Activated CD4-positive, alpha-beta T cell treated with anti-CD3 and anti-CD28 coated beads, Interleukin-2, amount 10 ng/mL, durations not matched to agents 7 days and 5 days (primary cell): ENCODE results near the gene KRT32. TPM values are rescaled to one million over a fixed set of nuclear protein-coding genes. Genes with fewer than 3 reads are reported as not detected.
"Not testable (repeated sequence)": the region's sequence is repeated elsewhere in the genome, so short reads cannot be mapped to it uniquely, and the experiment has no call there.

Source experiments
- CTCF ChIA-PET: fragments of 350-600 bp; sonication (Branson Sonifier 250); formaldehyde crosslinking; loops from one replicate; lab custom pipeline; 2021; ENCODE audit warnings: antibody characterized with exemption; lab: Charles Lee
- POLR2A ChIA-PET: fragments of 350-600 bp; sonication (Branson Sonifier 250); formaldehyde crosslinking; loops from one replicate; lab custom pipeline; 2021; ENCODE audit warnings: antibody characterized with exemption; lab: Charles Lee
- DNase-seq: peaks from one replicate; pipeline ENCODE4 v3.0.0-alpha.2; 2020
- H3K27ac Mint-ChIP-seq: one replicate; pipeline ENCODE4 v1.8.0; 2021; ENCODE audit warnings: mild to moderate bottlenecking, moderate library complexity, mixed read lengths
- H3K27me3 Mint-ChIP-seq: one replicate; pipeline ENCODE4 v1.8.0; 2021; ENCODE audit warnings: mixed read lengths
- H3K36me3 Mint-ChIP-seq: one replicate; pipeline ENCODE4 v1.8.0; 2021; ENCODE audit warnings: low read depth, mixed read lengths
- H3K4me1 Mint-ChIP-seq: one replicate; pipeline ENCODE4 v1.8.0; 2021; ENCODE audit warnings: mixed read lengths
- H3K4me3 Mint-ChIP-seq: one replicate; pipeline ENCODE4 v1.8.0; 2021; ENCODE audit warnings: mild to moderate bottlenecking, moderate library complexity, mixed read lengths
- H3K9me3 Mint-ChIP-seq: one replicate; pipeline ENCODE4 v1.8.0; 2021; ENCODE audit warnings: mixed read lengths
- total RNA-seq, 2 experiments: library from RNA; stranded (reverse); gene quantifications; one replicate each; pipeline ENCODE4 v1.2.3, GENCODE V29; 2021

KRT32 gene
- total RNA-seq, 2 experiments from 2014 or later = not detected

GRCh38 chr17:41433586-41433985 is 33.6 kb downstream of the KRT32 start:
- H3K4me3 Mint-ChIP-seq = no peak overlapping the region
- peaks cover 5% of the 10 kb centered on the region for H3K27me3 Mint-ChIP-seq
- CTCF ChIA-PET = no interaction called here
- POLR2A ChIA-PET = no interaction called here
- DNase-seq = no peak
- no peak overlapping the region for H3K27ac Mint-ChIP-seq
- H3K9me3 Mint-ChIP-seq = no peaks in the 10 kb centered on the region
- H3K4me1 Mint-ChIP-seq = no peaks in the 10 kb centered on the region
- H3K36me3 Mint-ChIP-seq = no peaks in the 10 kb centered on the region

DNA sequence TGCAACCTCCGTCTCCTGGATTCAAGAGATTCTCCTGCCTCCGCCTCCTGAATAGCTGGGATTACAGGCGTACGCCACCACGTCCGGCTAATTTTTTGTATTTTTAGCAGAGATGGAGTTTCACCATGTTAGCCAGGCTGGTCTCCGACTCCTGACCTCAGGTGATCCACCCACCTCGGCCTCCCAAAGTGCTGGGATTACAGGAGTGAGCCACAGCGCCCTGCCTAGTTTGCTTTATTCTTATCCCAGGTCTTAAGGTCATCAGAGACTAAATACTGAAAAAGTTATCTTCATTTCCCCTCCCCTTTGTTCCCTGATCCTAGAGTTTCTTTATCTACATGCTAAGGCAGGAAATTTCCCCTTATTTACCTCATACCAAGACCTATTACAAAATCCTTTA is 36.8 kb downstream of the KRT32 start:
- DNase-seq, H3K4me3 Mint-ChIP-seq, H3K27ac Mint-ChIP-seq, H3K9me3 Mint-ChIP-seq, H3K4me1 Mint-ChIP-seq, H3K36me3 Mint-ChIP-seq, H3K27me3 Mint-ChIP-seq, POLR2A ChIA-PET: not testable (repeated sequence)
- CTCF ChIA-PET = interaction anchor here (0.7 to 1.7 kb wide), 2 partner anchors 72 to 211 kb away, joined by 3 read pairs; no protein-coding TSS in a partner anchor

DNA sequence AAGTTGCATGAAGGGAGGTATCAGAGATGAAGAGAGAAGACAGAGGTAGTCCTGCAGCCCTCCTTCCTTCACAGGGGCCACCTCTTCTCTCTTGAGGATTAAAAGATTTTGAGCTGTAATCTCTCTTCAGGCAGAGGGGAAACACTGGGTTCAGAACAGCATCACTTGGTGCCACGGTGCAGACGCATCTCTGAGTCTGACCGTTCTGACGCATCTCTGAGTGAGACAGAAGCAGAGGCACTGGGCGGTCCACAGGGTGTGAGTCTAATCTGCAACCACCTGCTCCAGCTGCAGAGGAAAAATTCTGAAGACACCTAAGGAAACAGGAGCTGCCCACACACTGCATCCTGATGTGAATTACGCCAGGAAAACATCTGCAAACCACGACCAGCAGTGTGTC is 37.5 kb downstream of the KRT32 start:
- H3K27ac Mint-ChIP-seq = no peak overlapping the region

DNA sequence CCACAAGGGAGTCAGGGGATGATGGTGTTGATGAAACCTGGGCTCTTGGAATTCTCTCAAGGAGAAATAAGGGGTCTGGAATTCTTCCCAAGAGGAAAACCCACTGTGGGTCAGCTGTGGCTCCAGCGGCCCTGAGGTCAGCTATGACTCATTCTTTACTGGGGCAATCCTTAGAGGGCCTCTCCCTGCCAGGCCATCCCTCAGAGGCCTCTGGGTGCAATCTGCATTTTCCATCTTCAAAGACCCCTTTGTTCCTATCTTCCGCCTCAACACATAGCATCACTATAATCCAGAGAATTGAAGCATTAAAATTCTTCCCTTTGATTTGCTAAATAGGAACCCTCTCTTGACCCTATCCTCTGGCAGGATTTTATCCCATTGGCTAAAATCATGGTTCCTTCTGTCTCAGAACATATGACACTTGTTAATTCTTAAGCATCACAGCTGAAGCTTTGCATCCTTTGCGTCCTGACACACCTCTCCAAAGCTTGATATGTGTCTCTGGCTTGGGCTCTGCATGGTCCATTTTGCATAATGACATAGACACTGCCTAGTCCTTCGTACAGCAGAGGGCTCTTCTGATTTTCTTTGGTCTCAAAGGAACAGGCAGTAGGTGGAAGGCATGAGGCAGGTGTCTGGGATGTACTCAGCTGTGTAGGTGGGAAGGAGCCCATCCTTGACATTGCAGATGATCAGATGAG is 38.4 kb downstream of the KRT32 start:
- no peaks in the 10 kb centered on the region for H3K36me3 Mint-ChIP-seq
- no peak overlapping the region for H3K27ac Mint-ChIP-seq

More for the DNA sequence above, 37.5 kb downstream of the KRT32 start:
- Mint-ChIP-seq H3K4me1 (no peaks in the 10 kb centered on the region), H3K27me3 (peaks cover 5% of the 10 kb centered on the region), H3K36me3 (no peaks in the 10 kb centered on the region), H3K4me3 (no peak overlapping the region), H3K9me3 (no peaks in the 10 kb centered on the region)
- ChIA-PET POLR2A (no interaction called here), CTCF (interaction anchor here (1.7 kb wide), 1 partner anchor 73 kb away, joined by 3 read pairs; no protein-coding TSS in a partner anchor)
- no peak for DNase-seq

DNA sequence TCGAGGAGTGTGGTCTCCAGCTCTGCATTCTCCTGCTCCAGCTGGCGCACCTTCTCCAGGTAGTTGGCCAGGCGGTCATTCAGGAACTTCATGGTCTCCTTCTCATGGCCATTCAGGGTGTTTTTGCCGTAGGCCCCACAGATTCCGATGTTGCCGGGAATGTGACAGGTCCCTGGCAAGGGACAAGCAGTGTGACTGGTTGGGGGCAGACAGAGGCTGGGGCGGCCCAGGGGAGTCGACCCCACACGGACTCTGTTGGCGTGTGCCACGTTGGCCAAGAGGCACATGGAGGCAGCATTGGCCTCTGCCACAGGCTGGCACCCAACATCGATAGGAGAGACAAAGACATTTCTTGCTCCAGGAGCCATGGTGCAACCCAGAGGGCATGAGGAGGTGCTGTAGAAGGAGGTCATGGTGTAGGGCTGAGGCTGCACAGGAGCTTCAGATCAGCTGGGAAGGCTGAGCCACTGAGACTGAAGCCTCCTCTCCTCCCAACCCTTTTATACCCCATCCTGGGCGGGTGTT is 43.0 kb downstream of the KRT32 start, which contains the start of gene KRT37:
Gene KRT37 (minus strand): TSS at position 475 of the 525 bp plus-strand sequence. CDS start 62 bp downstream, at position 413.
- ChIA-PET CTCF (no interaction called here), POLR2A (no interaction called here)
- Mint-ChIP-seq H3K9me3 (no peaks in the 10 kb centered on the region), H3K27me3 (peaks cover 1% of the 10 kb centered on the region), H3K4me3 (no peak within 1 kb of the TSS), H3K36me3 (no peaks in the 10 kb centered on the region), H3K27ac (no peak within 1 kb of the TSS), H3K4me1 (no peaks in the 10 kb centered on the region)
- no peak for DNase-seq

More for the DNA sequence above, 38.4 kb downstream of the KRT32 start:
- Mint-ChIP-seq H3K27me3 (peaks cover 5% of the 10 kb centered on the region), H3K4me1 (no peaks in the 10 kb centered on the region), H3K4me3 (no peak overlapping the region), H3K9me3 (no peaks in the 10 kb centered on the region)
- POLR2A ChIA-PET = no interaction called here
- DNase-seq = no peak
- CTCF ChIA-PET = no interaction called here

- H3K36me3 Mint-ChIP-seq, POLR2A ChIA-PET, H3K27me3 Mint-ChIP-seq, H3K27ac Mint-ChIP-seq, DNase-seq, H3K4me3 Mint-ChIP-seq, H3K9me3 Mint-ChIP-seq, H3K4me1 Mint-ChIP-seq: not testable (repeated sequence)
- CTCF ChIA-PET = interaction anchor here (1.0 kb wide), 1 partner anchor 240 kb away, joined by 3 read pairs; no protein-coding TSS in a partner anchor
Observed at GRCh38 chr17:41422586-41422985, 44.6 kb downstream of the KRT32 start.

DNA sequence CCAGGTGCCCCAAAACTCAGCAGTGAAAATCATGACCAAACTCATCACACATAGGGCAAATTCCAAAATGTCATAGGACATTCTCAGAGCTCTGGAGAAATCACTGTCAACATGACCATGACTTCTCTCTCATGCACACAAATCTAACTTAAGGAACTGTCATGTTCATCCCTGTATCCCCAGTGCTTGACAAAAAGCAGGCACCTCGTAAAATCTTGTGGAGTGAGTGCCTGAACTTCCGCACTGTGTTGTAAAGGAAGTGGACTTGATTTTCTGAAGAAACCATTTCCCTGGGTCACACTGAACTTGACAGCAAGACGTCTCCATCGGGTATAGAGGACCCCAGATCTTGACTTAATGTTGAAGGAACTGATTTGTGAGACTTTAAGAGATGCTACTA is 45.6 kb downstream of the KRT32 start:
- ChIA-PET POLR2A (no interaction called here), CTCF (interaction anchor here (1.0 kb wide), 1 partner anchor 241 kb away, joined by 3 read pairs; no protein-coding TSS in a partner anchor)
- H3K27me3 Mint-ChIP-seq = peaks cover 1% of the 10 kb centered on the region
- no peaks in the 10 kb centered on the region for H3K36me3 Mint-ChIP-seq
- H3K4me3 Mint-ChIP-seq = no peak overlapping the region
- no peak overlapping the region for H3K27ac Mint-ChIP-seq
- DNase-seq = no peak
- no peaks in the 10 kb centered on the region for H3K9me3 Mint-ChIP-seq
- H3K4me1 Mint-ChIP-seq = no peaks in the 10 kb centered on the region

DNA sequence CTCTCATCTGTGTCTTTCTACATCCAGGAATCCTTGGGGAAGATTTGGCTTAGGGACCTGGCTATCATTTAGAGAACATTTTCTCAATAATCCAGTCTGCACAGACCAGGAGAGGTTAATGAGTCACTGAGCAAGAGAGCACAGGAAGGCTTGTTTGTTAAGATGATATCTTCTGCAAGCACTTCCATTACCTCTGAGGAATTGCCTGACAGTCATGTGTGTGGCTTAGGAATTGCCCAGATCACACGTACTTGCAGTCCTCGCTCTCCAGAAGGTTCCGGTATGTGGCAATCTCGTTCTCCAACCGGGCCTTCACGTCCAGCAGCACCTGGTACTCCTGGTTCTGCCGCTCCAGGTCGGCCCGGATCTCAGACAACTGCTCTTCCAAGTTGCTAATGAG is 46.1 kb downstream of the KRT32 start:
- H3K4me3 Mint-ChIP-seq = no peak overlapping the region
- ChIA-PET CTCF (no interaction called here), POLR2A (no interaction called here)
- DNase-seq = no peak
- H3K36me3 Mint-ChIP-seq = no peaks in the 10 kb centered on the region
- no peaks in the 10 kb centered on the region for H3K9me3 Mint-ChIP-seq
- no peaks in the 10 kb centered on the region for H3K4me1 Mint-ChIP-seq
- H3K27me3 Mint-ChIP-seq = peaks cover 1% of the 10 kb centered on the region
- no peak overlapping the region for H3K27ac Mint-ChIP-seq

- peaks cover 1% of the 10 kb centered on the region for H3K27me3 Mint-ChIP-seq
- H3K9me3 Mint-ChIP-seq = no peaks in the 10 kb centered on the region
- CTCF ChIA-PET = no interaction called here
- no peak for DNase-seq
- POLR2A ChIA-PET = no interaction called here
- no peak overlapping the region for H3K4me3 Mint-ChIP-seq
- no peaks in the 10 kb centered on the region for H3K36me3 Mint-ChIP-seq
- no peak overlapping the region for H3K27ac Mint-ChIP-seq
- H3K4me1 Mint-ChIP-seq = no peaks in the 10 kb centered on the region
Observed at GRCh38 chr17:41420134-41420533, 47.1 kb downstream of the KRT32 start.

GRCh38 chr17:41419716-41420115 is 47.5 kb downstream of the KRT32 start:
- Mint-ChIP-seq H3K27ac (no peak overlapping the region), H3K4me1 (no peaks in the 10 kb centered on the region), H3K36me3 (no peaks in the 10 kb centered on the region), H3K4me3 (no peak overlapping the region), H3K27me3 (peaks cover 1% of the 10 kb centered on the region), H3K9me3 (no peaks in the 10 kb centered on the region)
- POLR2A ChIA-PET = no interaction called here
- DNase-seq = no peak
- CTCF ChIA-PET = no interaction called here

DNA sequence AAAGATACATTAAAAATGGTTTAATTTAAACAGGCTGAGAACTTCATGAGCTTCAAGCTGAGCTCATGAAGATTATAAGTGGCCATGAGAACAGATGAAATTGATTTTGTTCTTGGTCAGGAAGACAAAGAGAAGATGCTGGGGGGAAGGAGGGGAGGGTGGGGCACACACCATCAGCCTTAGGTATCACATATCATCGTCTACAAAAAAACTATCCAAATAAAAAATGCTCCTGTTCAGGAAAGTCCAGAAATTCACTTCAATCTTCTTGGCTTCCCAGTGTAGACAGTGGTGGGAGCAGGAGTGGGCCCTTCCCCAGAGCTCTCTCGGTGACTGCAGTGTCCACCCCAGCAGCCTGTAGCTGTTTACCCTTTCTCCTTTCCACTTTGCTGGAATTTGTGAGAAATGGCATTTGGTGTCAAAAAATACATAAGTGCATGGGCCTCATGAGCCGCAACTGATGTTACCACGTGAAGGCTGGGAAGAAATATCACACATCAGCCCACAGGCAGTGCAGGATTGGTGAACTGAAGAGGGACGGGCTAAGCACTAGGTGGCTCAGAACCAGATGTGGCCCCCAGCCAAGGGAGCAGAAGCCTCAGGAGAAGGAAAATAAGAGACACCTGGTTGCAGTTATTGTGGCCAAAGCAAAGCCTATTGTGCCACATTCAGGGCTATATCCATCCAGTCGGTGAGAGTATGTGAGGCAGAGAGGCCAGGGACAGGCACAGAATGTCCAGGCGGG is 48.9 kb downstream of the KRT32 start:
- CTCF ChIA-PET = interaction anchor here (0.8 to 0.9 kb wide), 2 partner anchors 13 to 102 kb away, joined by 3 read pairs; no protein-coding TSS in a partner anchor
- DNase-seq = no peak
- POLR2A ChIA-PET = no interaction called here
- no peaks in the 10 kb centered on the region for H3K4me1 Mint-ChIP-seq
- H3K9me3 Mint-ChIP-seq = no peaks in the 10 kb centered on the region
- no peak overlapping the region for H3K4me3 Mint-ChIP-seq
- H3K27ac Mint-ChIP-seq = no peak overlapping the region
- no peaks in the 10 kb centered on the region for H3K36me3 Mint-ChIP-seq
- peaks cover 1% of the 10 kb centered on the region for H3K27me3 Mint-ChIP-seq

DNA sequence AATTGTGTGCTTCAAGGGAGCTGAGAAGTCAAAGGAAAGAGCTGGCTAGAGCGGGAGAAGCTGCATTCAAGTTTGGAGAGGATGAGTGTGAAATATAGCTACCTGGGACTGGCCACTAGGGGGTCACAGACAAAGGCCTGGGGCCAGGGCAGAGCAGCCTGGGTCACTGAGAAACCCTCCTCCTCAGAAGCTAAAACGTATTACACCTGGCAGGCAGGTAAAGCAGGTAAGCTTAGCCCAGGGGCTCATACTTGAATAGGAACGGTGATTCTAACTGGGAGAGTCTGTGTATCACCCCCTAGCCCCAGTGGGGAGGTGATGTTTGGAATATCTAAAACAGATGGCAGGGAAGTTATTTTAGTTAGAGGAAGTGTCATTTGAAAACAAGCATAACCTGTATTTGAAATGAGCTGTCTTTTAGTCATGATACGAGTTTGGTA is 49.6 kb downstream of the KRT32 start:
- Mint-ChIP-seq H3K36me3 (no peaks in the 10 kb centered on the region), H3K4me1 (no peaks in the 10 kb centered on the region), H3K4me3 (no peak overlapping the region), H3K27ac (no peak overlapping the region), H3K27me3 (peaks cover 1% of the 10 kb centered on the region), H3K9me3 (no peaks in the 10 kb centered on the region)
- CTCF ChIA-PET = interaction anchor here (0.9 to 1.4 kb wide), 2 partner anchors 9 to 103 kb away, joined by 3 read pairs; no protein-coding TSS in a partner anchor
- no peak for DNase-seq
- POLR2A ChIA-PET = no interaction called here

DNA sequence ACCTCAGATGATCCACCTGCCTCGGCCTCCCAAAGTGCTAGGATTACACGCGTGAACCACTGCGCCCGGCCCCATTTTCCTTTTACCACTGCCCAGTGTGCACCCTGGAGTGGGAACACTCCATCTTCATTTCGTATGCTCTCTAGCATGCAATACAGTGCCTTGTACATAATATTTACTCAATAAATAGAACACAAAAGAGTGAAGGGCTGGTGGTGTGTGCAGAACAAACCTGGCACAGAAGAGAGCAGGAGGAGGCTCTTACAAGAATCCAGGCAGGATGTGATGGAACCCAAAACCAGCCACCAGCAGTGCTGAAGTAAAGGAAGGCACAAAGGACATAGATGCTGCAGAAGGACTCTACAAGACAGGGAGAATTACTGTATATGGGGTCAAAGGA is 50.1 kb downstream of the KRT32 start:
- no peak for DNase-seq
- Mint-ChIP-seq H3K27me3 (peaks cover 1% of the 10 kb centered on the region), H3K4me1 (no peaks in the 10 kb centered on the region), H3K27ac (no peak overlapping the region), H3K4me3 (no peak overlapping the region), H3K9me3 (no peaks in the 10 kb centered on the region), H3K36me3 (no peaks in the 10 kb centered on the region)
- POLR2A ChIA-PET = no interaction called here
- CTCF ChIA-PET = interaction anchor here (1.4 kb wide), 1 partner anchor 9 kb away, joined by 3 read pairs; no protein-coding TSS in a partner anchor
